Measurements from ENCODE around the gene ETV6.
A peak's percentile ranks its signal among the peaks of the same experiment; 100 is the strongest.

The ETV6 gene

GRCh38 chr12:11776316-11776715, 126.8 kb downstream of the ETV6 start:
- DNase-seq (ENCODE audit: low read depth): no peak

- no peak for DNase-seq (ENCODE audit: low read depth)
Observed at GRCh38 chr12:11777451-11777850, 128.0 kb downstream of the ETV6 start.

GRCh38 chr12:11777962-11778361, 128.5 kb downstream of the ETV6 start:
- DNase-seq (ENCODE audit: low read depth): no peak

GRCh38 chr12:11778713-11779685, 129.5 kb downstream of the ETV6 start:
- peak; percentile 79 for DNase-seq (ENCODE audit: low read depth)

GRCh38 chr12:11780521-11781101, 131.1 kb downstream of the ETV6 start:
- no peak for DNase-seq (ENCODE audit: low read depth)

GRCh38 chr12:11782914-11783420, 133.5 kb downstream of the ETV6 start:
- no peak for DNase-seq (ENCODE audit: low read depth)

- DNase-seq (ENCODE audit: low read depth): peak; percentile 17
Observed at GRCh38 chr12:11785712-11786111, 136.2 kb downstream of the ETV6 start.

GRCh38 chr12:11786638-11787365, 137.3 kb downstream of the ETV6 start:
- DNase-seq (ENCODE audit: low read depth): no peak

- DNase-seq (ENCODE audit: low read depth): no peak
Observed at GRCh38 chr12:11787437-11787836, 138.0 kb downstream of the ETV6 start.

- DNase-seq (ENCODE audit: low read depth): no peak
Observed at GRCh38 chr12:11787933-11788849, 138.7 kb downstream of the ETV6 start.

- DNase-seq (ENCODE audit: low read depth): peak; percentile 63
Observed at GRCh38 chr12:11793921-11794710, 144.6 kb downstream of the ETV6 start.

GRCh38 chr12:11794751-11795150, 145.3 kb downstream of the ETV6 start:
- DNase-seq (ENCODE audit: low read depth): no peak

- no peak for DNase-seq (ENCODE audit: low read depth)
Observed at GRCh38 chr12:11795192-11795912, 145.9 kb downstream of the ETV6 start.

- DNase-seq (ENCODE audit: low read depth): peak; percentile 85
Observed at GRCh38 chr12:11795913-11796459, 146.5 kb downstream of the ETV6 start.

GRCh38 chr12:11797317-11797913, 147.9 kb downstream of the ETV6 start:
- peak; percentile 80 for DNase-seq (ENCODE audit: low read depth)

- no peak for DNase-seq (ENCODE audit: low read depth)
Observed at GRCh38 chr12:11798006-11798708, 148.7 kb downstream of the ETV6 start.

- DNase-seq (ENCODE audit: low read depth): peak; percentile 95
Observed at GRCh38 chr12:11798856-11799501, 149.5 kb downstream of the ETV6 start.

- DNase-seq (ENCODE audit: low read depth): no peak
Observed at GRCh38 chr12:11799502-11799873, 150.0 kb downstream of the ETV6 start.

Data from amniotic epithelial cell (primary cell).